SK-N-SH treated with all-trans-retinoic acid at 6 μM for 48 hours (cell line): Measurements from ENCODE around the gene WDR73.

ENCODE experiments used
- ARNTL ChIP-seq: fragments of 450-650 bp; formaldehyde crosslinking; IDR thresholded peaks from 2 replicates; pipeline ENCODE4 v1.5.0; 2020; ENCODE audit warnings: low read depth, mild to moderate bottlenecking, moderate library complexity, borderline replicate concordance
- CSDC2 ChIP-seq: fragments of 250-450 bp; sonication (Bioruptor Pico); IDR thresholded peaks from 2 replicates; pipeline ENCODE4 v1.5.0; 2020; ENCODE audit warnings: mild to moderate bottlenecking, moderate library complexity
- ISL1 ChIP-seq: fragments of 250-450 bp; sonication (Bioruptor Pico); IDR thresholded peaks from 2 replicates; pipeline ENCODE4 v2.1.2; 2022; ENCODE audit warnings: mild to moderate bottlenecking, moderate library complexity
- OSR1 ChIP-seq: fragments of 250-450 bp; sonication (Bioruptor Pico); IDR thresholded peaks from 2 replicates; pipeline ENCODE4 v1.8.0; 2022; ENCODE audit warnings: moderate library complexity, mild to moderate bottlenecking, inconsistent platforms
- PATZ1 ChIP-seq: fragments of 250-450 bp; sonication (Bioruptor Pico); IDR thresholded peaks from 2 replicates; pipeline ENCODE4 v1.8.0; 2020; ENCODE audit warnings: mild to moderate bottlenecking, moderate library complexity, borderline replicate concordance
- POU6F1 ChIP-seq: fragments of 250-450 bp; sonication (Bioruptor Pico); IDR thresholded peaks from 2 replicates; pipeline ENCODE4 v1.8.0; 2021; ENCODE audit warnings: low read depth, mild to moderate bottlenecking, moderate library complexity, borderline replicate concordance
- RARB ChIP-seq: fragments of 250-450 bp; sonication (Bioruptor Pico); IDR thresholded peaks from 2 replicates; pipeline ENCODE4 v1.8.0; 2021; ENCODE audit warnings: mild to moderate bottlenecking, moderate library complexity
- SNAI2 ChIP-seq: fragments of 250-450 bp; sonication (Bioruptor Pico); IDR thresholded peaks from 2 replicates; pipeline ENCODE4 v1.5.0; 2020; ENCODE audit warnings: mild to moderate bottlenecking, moderate library complexity
- TOX ChIP-seq: fragments of 250-450 bp; sonication (Bioruptor Pico); IDR thresholded peaks from 2 replicates; pipeline ENCODE4 v1.8.0; 2021; ENCODE audit warnings: mild to moderate bottlenecking, moderate library complexity, borderline replicate concordance
- TSHZ2 ChIP-seq: fragments of 250-450 bp; sonication (Bioruptor Pico); IDR thresholded peaks from 2 replicates; pipeline ENCODE4 v1.5.0; 2020; ENCODE audit warnings: mild to moderate bottlenecking, moderate library complexity
- ZFP3 ChIP-seq: fragments of 250-450 bp; sonication (Bioruptor Pico); IDR thresholded peaks from 2 replicates; pipeline ENCODE4 v1.5.0; 2020; ENCODE audit warnings: mild to moderate bottlenecking, moderate library complexity
- ZFP30 ChIP-seq: fragments of 450-650 bp; formaldehyde crosslinking; IDR thresholded peaks from 2 replicates; pipeline ENCODE4 v1.5.0; 2022; ENCODE audit warnings: mild to moderate bottlenecking, moderate library complexity
- TF ChIP-seq, protein P1 (sequence below): fragments of 250-450 bp; sonication (Bioruptor Pico); IDR thresholded peaks from 2 replicates; pipeline ENCODE4 v1.5.1; 2021; ENCODE audit warnings: mild to moderate bottlenecking, moderate library complexity

DNA sequence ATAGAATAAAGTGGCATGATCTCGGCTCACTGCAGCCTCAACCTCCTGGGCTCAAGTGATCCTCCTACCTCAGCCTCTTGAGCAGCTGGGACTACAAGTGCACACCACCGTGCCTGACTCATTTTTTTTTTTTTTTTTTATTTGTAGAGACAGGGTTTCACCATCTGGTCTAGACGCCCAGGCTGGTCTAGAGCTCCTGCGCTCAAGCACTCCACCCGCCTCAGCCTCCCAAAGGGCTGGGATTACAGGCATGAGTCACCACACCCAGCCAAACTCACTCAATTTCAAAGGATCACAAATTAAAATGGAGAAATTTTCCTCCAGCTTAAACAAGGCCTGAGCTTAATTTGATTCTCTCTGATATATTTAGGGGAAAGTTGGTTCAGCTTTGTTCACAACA lies 31.2 kb upstream of the WDR73 start:
- no peak for TF ChIP-seq POU6F1 (CRISPR knock-in tag)
- TF ChIP-seq RARB (CRISPR knock-in tag): no peak
- TF ChIP-seq CSDC2 (CRISPR knock-in tag): no peak
- TF ChIP-seq ARNTL (CRISPR knock-in tag): no peak
- peak; percentile 20; the same call in 1 of the 2 replicates for TF ChIP-seq ZFP3 (CRISPR knock-in tag)
- TF ChIP-seq ZFP30: no peak
- TF ChIP-seq, protein P1, sequence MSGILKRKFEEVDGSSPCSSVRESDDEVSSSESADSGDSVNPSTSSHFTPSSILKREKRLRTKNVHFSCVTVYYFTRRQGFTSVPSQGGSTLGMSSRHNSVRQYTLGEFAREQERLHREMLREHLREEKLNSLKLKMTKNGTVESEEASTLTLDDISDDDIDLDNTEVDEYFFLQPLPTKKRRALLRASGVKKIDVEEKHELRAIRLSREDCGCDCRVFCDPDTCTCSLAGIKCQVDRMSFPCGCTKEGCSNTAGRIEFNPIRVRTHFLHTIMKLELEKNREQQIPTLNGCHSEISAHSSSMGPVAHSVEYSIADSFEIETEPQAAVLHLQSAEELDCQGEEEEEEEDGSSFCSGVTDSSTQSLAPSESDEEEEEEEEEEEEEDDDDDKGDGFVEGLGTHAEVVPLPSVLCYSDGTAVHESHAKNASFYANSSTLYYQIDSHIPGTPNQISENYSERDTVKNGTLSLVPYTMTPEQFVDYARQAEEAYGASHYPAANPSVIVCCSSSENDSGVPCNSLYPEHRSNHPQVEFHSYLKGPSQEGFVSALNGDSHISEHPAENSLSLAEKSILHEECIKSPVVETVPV: no peak
- TF ChIP-seq PATZ1: no peak
- TF ChIP-seq ISL1 (CRISPR knock-in tag): no peak
- TF ChIP-seq SNAI2 (CRISPR knock-in tag): no peak
- TF ChIP-seq TSHZ2 (CRISPR knock-in tag): no peak
- TF ChIP-seq OSR1: no peak
- TF ChIP-seq TOX: no peak
